GM12878 (cell line): ENCODE measurements around the gene COL25A1. TPM values are rescaled to one million over a fixed set of nuclear protein-coding genes. Genes with fewer than 3 reads are reported as not detected.

Experiments used
- ATAC-seq: fragments of 200-7000 bp; cut with Tn5 transposase; 3 replicates; pipeline ENCODE4 v1.9.1; 2020; ENCODE audit warnings: mild to moderate bottlenecking, moderate library complexity
- BruUV-seq: library from RNA; stranded (reverse); fragments of 400-500 nt; replicated peaks from 2 replicates; lab custom pipeline; 2021; lab: Mats Ljungman, UMichigan
- CTCF ChIA-PET: fragments of 300-600 bp; sonication (Branson Sonifier 250); formaldehyde crosslinking; extraction: SDS; loops from one replicate; lab custom pipeline; 2021; ENCODE audit warnings: inconsistent platforms; lab: Yijun Ruan, JAX
- POLR2A ChIA-PET: fragments of 350-600 bp; formaldehyde crosslinking; extraction: SDS; loops from one replicate; lab custom pipeline; 2021; ENCODE audit warnings: inconsistent platforms; lab: Charles Lee
- RAD21 ChIA-PET: fragments of 300-600 bp; sonication (Branson Sonifier 250); formaldehyde crosslinking; loops from one replicate; lab custom pipeline; 2023; ENCODE audit warnings: antibody characterized with exemption; ENCODE audit not compliant: unreplicated experiment; lab: Charles Lee
- SMC1A ChIA-PET: fragments of 300-600 bp; sonication (Branson Sonifier 250); formaldehyde crosslinking; loops from one replicate; lab custom pipeline; 2023; ENCODE audit not compliant: unreplicated experiment, uncharacterized antibody; lab: Charles Lee
- DNase-seq: peaks from one replicate; pipeline ENCODE4 v3.0.0-alpha.2; 2011; ENCODE audit warnings: low read depth, low spot score
- FAIRE-seq: peaks from 3 replicates; lab custom pipeline; 2011; peaks lifted over from hg19 to GRCh38; lab: Jason Lieb, UNC
- H2AFZ ChIP-seq: 2 replicates; pipeline ENCODE4 v1.6.0; 2011; ENCODE audit warnings: low read depth, low read length, control low read depth; ENCODE audit not compliant: control insufficient read depth
- H3K27ac ChIP-seq: 2 replicates; pipeline ENCODE4 v1.5.1; 2011; ENCODE audit warnings: control low read depth; ENCODE audit not compliant: control insufficient read depth, insufficient read depth
- H3K27me3 ChIP-seq, 2 experiments: replicated peaks in 1 of 2; 2 replicates each; pipeline versions ENCODE4 v1.6.0 to v1.6.1; 2011; ENCODE audit warnings: low read length in 1 of 2; ENCODE audit not compliant: control insufficient read depth in 2 of 2, insufficient read depth in 2 of 2
- H3K36me3 ChIP-seq, 2 experiments: 2 replicates each; pipeline ENCODE4 v1.5.1; 2011; ENCODE audit warnings: low read length in 1 of 2; ENCODE audit not compliant: control insufficient read depth in 2 of 2, insufficient read depth in 2 of 2
- H3K4me1 ChIP-seq: 2 replicates; pipeline ENCODE4 v1.6.1; 2011; ENCODE audit warnings: mild to moderate bottlenecking, low read length, moderate library complexity, mixed read lengths; ENCODE audit not compliant: control insufficient read depth, insufficient read depth
- H3K4me2 ChIP-seq: 2 replicates; pipeline ENCODE4 v1.6.0; 2011; ENCODE audit warnings: control low read depth; ENCODE audit not compliant: control insufficient read depth, insufficient read depth
- H3K4me3 ChIP-seq: fragments of 200-600 bp; sonication (generic); 2 replicates; pipeline ENCODE4 v1.5.1; 2016
- H3K79me2 ChIP-seq: 2 replicates; pipeline ENCODE4 v1.6.0; 2011; ENCODE audit warnings: low read length; ENCODE audit not compliant: control insufficient read depth, insufficient read depth
- H3K9ac ChIP-seq: 2 replicates; pipeline ENCODE4 v1.8.0; 2011; ENCODE audit warnings: low read length, control low read depth, mixed read lengths; ENCODE audit not compliant: control insufficient read depth, insufficient read depth
- H3K9me3 ChIP-seq: replicated peaks from 3 replicates; pipeline ENCODE4 v1.5.1; 2011; ENCODE audit warnings: mild to moderate bottlenecking, low read length; ENCODE audit not compliant: control insufficient read depth, insufficient read depth
- H4K20me1 ChIP-seq: 2 replicates; pipeline ENCODE4 v1.6.0; 2011; ENCODE audit not compliant: control insufficient read depth, insufficient read depth
- ASH2L ChIP-seq: fragments of 300-600, 200-600 bp; sonication (generic); IDR thresholded peaks from 2 replicates; pipeline ENCODE4 v1.6.1; 2017; ENCODE audit warnings: low read depth, mild to moderate bottlenecking, borderline replicate concordance
- BHLHE40 ChIP-seq, 2 experiments: fragments of 450-650 bp in 1 of 2; IDR thresholded peaks; 2 replicates each; pipeline ENCODE4 v1.6.1; 2011 to 2017; ENCODE audit warnings: low read depth in 2 of 2, borderline replicate concordance in 1 of 2, improper control_type of control experiment in 1 of 2, low read length in 1 of 2, mild to moderate bottlenecking in 1 of 2
- DPF2 ChIP-seq: fragments of 450-650 bp; IDR thresholded peaks from 2 replicates; pipeline ENCODE4 v1.6.1; 2017; ENCODE audit warnings: mild to moderate bottlenecking
- EGR1 ChIP-seq, 2 experiments: IDR thresholded peaks; 1 replicate in 1 of 2; 2 replicates in 1 of 2; pipeline ENCODE4 v1.6.1; 2011 to 2012; ENCODE audit warnings: low read depth in 2 of 2, low read length in 2 of 2, borderline replicate concordance in 1 of 2, mild to moderate bottlenecking in 1 of 2, moderate library complexity in 1 of 2
- FOXK2 ChIP-seq: fragments of 450-650 bp; IDR thresholded peaks from 2 replicates; pipeline ENCODE4 v1.6.1; 2017; ENCODE audit warnings: mild to moderate bottlenecking, moderate library complexity
- MLLT1 ChIP-seq: fragments of 450-650 bp; IDR thresholded peaks from 2 replicates; pipeline ENCODE4 v1.6.1; 2016; ENCODE audit warnings: mild to moderate bottlenecking
- MYB ChIP-seq: fragments of 150-350 bp; IDR thresholded peaks from 2 replicates; pipeline ENCODE4 v1.6.1; 2014; ENCODE audit warnings: mild to moderate bottlenecking, low read depth, low read length, borderline replicate concordance
- SPI1 ChIP-seq: IDR thresholded peaks from 2 replicates; pipeline ENCODE4 v1.6.1; 2011; ENCODE audit warnings: low read depth, mild to moderate bottlenecking, low read length, moderate library complexity, borderline replicate concordance; ENCODE audit not compliant: insufficient read depth
- WGBS: methylation state at CpG from one replicate; pipeline ENCODE4 v1.1.6; 2016; ENCODE audit warnings: low lambda C conversion rate; ENCODE audit not compliant: insufficient replicate concordance, insufficient coverage; ENCODE audit errors: missing lambda C conversion rate; 5-methylcytosine and 5-hydroxymethylcytosine counted together
- in situ Hi-C: fragments of 300-500 bp; cut with MboI; formaldehyde crosslinking; loops from 9 replicates; pipeline ENCODE4 v1.14.3; 2018; ENCODE audit warnings: mixed read lengths
- intact Hi-C: fragments of 100-400 bp; cut with micrococcal nuclease; formaldehyde crosslinking; loops from one replicate; pipeline ENCODE4 v1.14.2; 2022; ENCODE audit not compliant: unreplicated experiment
- polyA plus RNA-seq, 11 experiments: library from polyadenylated mRNA; depleted of rRNA in 4 of 11; unstranded in 6 of 11; stranded (reverse) in 5 of 11; fragments of >200 nt; fragmentation: Nextera tagmentation in 4 of 11; fragmentation: Illumina TruSeq in 1 of 11; extraction: Ambion mirVana in 4 of 11; extraction: Trizol in 1 of 11; gene quantifications; 1 replicate in 1 of 11; 2 replicates in 10 of 11; pipeline versions ENCODE4 v1.2.1 to v1.2.3, GENCODE V29; 2011 to 2016; ENCODE audit warnings: inconsistent platforms in 2 of 11, missing spikeins in 2 of 11, low read depth in 1 of 11
- total RNA-seq, 4 experiments: library from RNA; depleted of rRNA in 3 of 4; stranded (reverse); fragments of >200 nt in 3 of 4; fragmentation: Illumina TruSeq in 1 of 4; extraction: Trizol in 1 of 4; gene quantifications; 2 replicates each; pipeline versions ENCODE4 v1.2.1 to v1.2.3, GENCODE V29; 2013 to 2021

Gene COL25A1
- total and polyA plus RNA-seq, 10 of the 15 experiments (the other 5 are each of a cell fraction or from before 2014, with no cell fraction given), result 0.01 to 0.26 (median 0.12) TPM; not detected in 6

- BruUV-seq, result no TSS peak
- SMC1A ChIA-PET, result no interaction called here
- H3K4me2 ChIP-seq, result no peak overlapping the region
- DNase-seq (no peak), ATAC-seq (no peak)
- TF ChIP-seq BHLHE40 (IDR thresholded peaks at IDR 0.05; ENCODE audit: borderline replicate concordance in 1 of 2, low read depth in 2 of 2, low read length in 1 of 2) (no peak), EGR1 (IDR thresholded peaks at IDR 0.05; ENCODE audit: borderline replicate concordance in 1 of 2, low read depth in 2 of 2, low read length in 2 of 2) (no peak), DPF2 (no peak)
- TF ChIP-seq, all 136 proteins: peak for 0
- ChIA-PET POLR2A (no interaction called here), CTCF (no interaction called here), RAD21 (no interaction called here)
- Histone ChIP-seq H2AFZ (no peak overlapping the region), H3K9ac (no peak overlapping the region), H3K27me3 (no peaks in the 10 kb centered on the region), H3K4me3 (no peak overlapping the region), H3K27ac (no peak overlapping the region), H3K79me2 (no peaks in the 10 kb centered on the region), H4K20me1 (no peaks in the 10 kb centered on the region), H3K36me3 (no peaks in the 10 kb centered on the region), H3K9me3 (no peaks in the 10 kb centered on the region), H3K4me1 (no peaks in the 10 kb centered on the region)
- in situ Hi-C loops, result no loop called here
- FAIRE-seq, result no peak
- WGBS, result 53% methylated on average over 16 of the region's 16 CpGs
- intact Hi-C loops, result no loop called here
Measured at GRCh38 chr4:108787724-108788123, 514.7 kb downstream of the COL25A1 start.

- DNase-seq (no peak), ATAC-seq (no peak), FAIRE-seq (no peak)
- no peaks in the 10 kb centered on the region for H3K79me2 ChIP-seq
- H2AFZ ChIP-seq, result no peak overlapping the region
- H3K9me3 ChIP-seq, result no peaks in the 10 kb centered on the region
- ChIA-PET SMC1A (no interaction called here), CTCF (no interaction called here), RAD21 (no interaction called here), POLR2A (no interaction called here)
- no peaks in the 10 kb centered on the region for H3K4me1 ChIP-seq
- TF ChIP-seq MLLT1, result no peak
- TF ChIP-seq ASH2L, result no peak
- no peak for TF ChIP-seq MYB
- no peak for TF ChIP-seq FOXK2
- TF ChIP-seq SPI1, result no peak
- in situ Hi-C loops, result no loop called here
- H3K4me2 ChIP-seq, result no peak overlapping the region
- intact Hi-C loops, result no loop called here
- no peaks in the 10 kb centered on the region for H3K27me3 ChIP-seq
- H3K36me3 ChIP-seq, result no peaks in the 10 kb centered on the region
- H3K4me3 ChIP-seq, result no peak overlapping the region
- H3K27ac ChIP-seq, result no peak overlapping the region
- no peak overlapping the region for H3K9ac ChIP-seq
- 40% methylated on average over 14 of the region's 14 CpGs for WGBS
- BruUV-seq, result no TSS peak
- H4K20me1 ChIP-seq, result no peaks in the 10 kb centered on the region
Measured at GRCh38 chr4:108787106-108787505, 515.4 kb downstream of the COL25A1 start.
